ENCODE results near the gene FTMT. TPM values are rescaled to one million over a fixed set of nuclear protein-coding genes. Genes with fewer than 3 reads are reported as not detected.
"Not testable (repeated sequence)": the region's sequence is repeated elsewhere in the genome, so short reads cannot be mapped to it uniquely, and the experiment has no call there.

FTMT gene
- not detected for total RNA-seq
- total RNA-seq (2013) = not detected

GRCh38 chr5:121851643-121852574 lies at the start of gene FTMT:
Gene FTMT, plus strand, starts transcription at chr5:121851882. Its CDS starts 82 bp downstream, at chr5:121851964.
- no peaks in the 10 kb centered on the region for H3K4me1 Mint-ChIP-seq
- 94% methylated on average over 77 of the region's 77 CpGs for WGBS (ENCODE audit: insufficient coverage)
- no peaks in the 10 kb centered on the region for H3K36me3 Mint-ChIP-seq
- H3K27me3 ChIP-seq (ENCODE audit: control insufficient read depth, insufficient read depth, low read length) = no peaks in the 10 kb centered on the region
- H3K27ac Mint-ChIP-seq = no peak within 1 kb of the TSS
- TF ChIP-seq CTCF (IDR thresholded peaks at IDR 0.05) = no peak
- no peak within 1 kb of the TSS for H3K4me3 Mint-ChIP-seq
- no peaks in the 10 kb centered on the region for H3K36me3 ChIP-seq (ENCODE audit: control insufficient read depth, insufficient read depth, low read length)
- H3K4me1 ChIP-seq (ENCODE audit: control insufficient read depth, insufficient read depth, low read length) = no peaks in the 10 kb centered on the region
- ATAC-seq = no peak
- peaks cover 2% of the 10 kb centered on the region for H3K9me3 ChIP-seq (ENCODE audit: control insufficient read depth, insufficient read depth, low read length)
- no peak within 1 kb of the TSS for H3K27ac ChIP-seq (ENCODE audit: low read length)
- intact Hi-C loops (cut with micrococcal nuclease) = no loop called here
- no peak within 1 kb of the TSS for H3K4me3 ChIP-seq (ENCODE audit: low read length)
- H3K27me3 Mint-ChIP-seq (ENCODE audit: low read depth in 2 of 2) = no peaks in the 10 kb centered on the region
- H3K9me3 Mint-ChIP-seq = peaks cover 7 to 14% of the 10 kb centered on the region in 2 donors
- DNase-seq = no peak

GRCh38 chr5:121805251-121805650 lies 46.4 kb upstream of the FTMT start:
- H3K27ac ChIP-seq (ENCODE audit: low read length); H3K27me3 ChIP-seq (ENCODE audit: control insufficient read depth, insufficient read depth, low read length); H3K4me3 Mint-ChIP-seq; H3K4me3 ChIP-seq (ENCODE audit: low read length); DNase-seq; H3K27me3 Mint-ChIP-seq (ENCODE audit: low read depth in 2 of 2); H3K36me3 Mint-ChIP-seq; H3K4me1 Mint-ChIP-seq; ATAC-seq; H3K27ac Mint-ChIP-seq; H3K36me3 ChIP-seq (ENCODE audit: control insufficient read depth, insufficient read depth, low read length); H3K9me3 Mint-ChIP-seq; H3K9me3 ChIP-seq (ENCODE audit: control insufficient read depth, insufficient read depth, low read length); H3K4me1 ChIP-seq (ENCODE audit: control insufficient read depth, insufficient read depth, low read length); intact Hi-C loops (cut with micrococcal nuclease): not testable (repeated sequence)
- WGBS (ENCODE audit: insufficient coverage) = 89% methylated on average over 2 of the region's 2 CpGs

GRCh38 chr5:121805911-121806310 lies 45.8 kb upstream of the FTMT start:
- Histone ChIP-seq H3K36me3 (ENCODE audit: control insufficient read depth, insufficient read depth, low read length) (no peaks in the 10 kb centered on the region), H3K4me3 (ENCODE audit: low read length) (no peak overlapping the region), H3K9me3 (ENCODE audit: control insufficient read depth, insufficient read depth, low read length) (no peaks in the 10 kb centered on the region), H3K27me3 (ENCODE audit: control insufficient read depth, insufficient read depth, low read length) (no peaks in the 10 kb centered on the region), H3K4me1 (ENCODE audit: control insufficient read depth, insufficient read depth, low read length) (no peaks in the 10 kb centered on the region), H3K27ac (ENCODE audit: low read length) (no peak overlapping the region)
- DNase-seq (no peak), ATAC-seq (no peak)
- intact Hi-C loops (cut with micrococcal nuclease) = no loop called here
- Mint-ChIP-seq H3K9me3 (peaks cover 11 to 13% of the 10 kb centered on the region in 2 donors), H3K27me3 (ENCODE audit: low read depth in 2 of 2) (no peaks in the 10 kb centered on the region), H3K4me3 (no peak overlapping the region), H3K27ac (no peak overlapping the region), H3K4me1 (no peaks in the 10 kb centered on the region), H3K36me3 (no peaks in the 10 kb centered on the region)
- 59% methylated on average over 2 of the region's 4 CpGs for WGBS (ENCODE audit: insufficient coverage)
- no peak for TF ChIP-seq CTCF (IDR thresholded peaks at IDR 0.05)

GRCh38 chr5:121816164-121816563 lies 35.5 kb upstream of the FTMT start:
- H3K4me3 Mint-ChIP-seq = no peak overlapping the region
- H3K4me1 Mint-ChIP-seq = no peaks in the 10 kb centered on the region
- peaks cover 17 to 18% of the 10 kb centered on the region in 2 donors for H3K9me3 Mint-ChIP-seq
- DNase-seq (no peak), ATAC-seq (no peak)
- Histone ChIP-seq H3K27ac (ENCODE audit: low read length) (no peak overlapping the region), H3K4me1 (ENCODE audit: control insufficient read depth, insufficient read depth, low read length) (no peaks in the 10 kb centered on the region), H3K9me3 (ENCODE audit: control insufficient read depth, insufficient read depth, low read length) (no peaks in the 10 kb centered on the region), H3K36me3 (ENCODE audit: control insufficient read depth, insufficient read depth, low read length) (no peaks in the 10 kb centered on the region), H3K27me3 (ENCODE audit: control insufficient read depth, insufficient read depth, low read length) (no peaks in the 10 kb centered on the region), H3K4me3 (ENCODE audit: low read length) (no peak overlapping the region)
- no peaks in the 10 kb centered on the region for H3K36me3 Mint-ChIP-seq
- no peaks in the 10 kb centered on the region for H3K27me3 Mint-ChIP-seq (ENCODE audit: low read depth in 2 of 2)
- no peak for TF ChIP-seq CTCF (IDR thresholded peaks at IDR 0.05)
- intact Hi-C loops (cut with micrococcal nuclease) = no loop called here
- no peak overlapping the region for H3K27ac Mint-ChIP-seq
